GM10266 (cell line): ENCODE data around the gene FSTL3.

ENCODE experiments used
- DNase-seq: peaks from one replicate; pipeline ENCODE4 v3.0.0; 2012; ENCODE audit errors: extremely low spot score
- TF ChIP-seq, protein P1 (sequence below): IDR thresholded peaks from 2 replicates; pipeline ENCODE4 v1.5.1; 2012; ENCODE audit warnings: mild to moderate bottlenecking, low read depth; ENCODE audit not compliant: control insufficient read depth, insufficient read depth; ENCODE audit errors: missing control alignments

FSTL3 gene

DNA sequence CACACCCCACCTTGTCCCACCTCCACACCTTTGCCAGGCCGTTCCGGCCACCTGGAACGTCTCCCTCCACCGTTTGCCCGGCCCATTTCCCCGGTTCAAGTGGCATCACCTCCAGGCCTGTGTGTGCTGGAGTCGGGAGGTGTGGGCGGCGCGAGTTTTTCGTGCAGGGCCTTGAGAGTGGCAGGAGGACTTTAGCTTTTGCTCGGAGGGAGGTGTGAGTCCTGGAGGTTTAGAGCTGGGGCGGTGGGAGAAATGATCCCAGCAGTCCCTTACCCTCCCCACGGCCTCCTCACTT is 28.2 kb downstream of the FSTL3 start:
- TF ChIP-seq, protein P1, sequence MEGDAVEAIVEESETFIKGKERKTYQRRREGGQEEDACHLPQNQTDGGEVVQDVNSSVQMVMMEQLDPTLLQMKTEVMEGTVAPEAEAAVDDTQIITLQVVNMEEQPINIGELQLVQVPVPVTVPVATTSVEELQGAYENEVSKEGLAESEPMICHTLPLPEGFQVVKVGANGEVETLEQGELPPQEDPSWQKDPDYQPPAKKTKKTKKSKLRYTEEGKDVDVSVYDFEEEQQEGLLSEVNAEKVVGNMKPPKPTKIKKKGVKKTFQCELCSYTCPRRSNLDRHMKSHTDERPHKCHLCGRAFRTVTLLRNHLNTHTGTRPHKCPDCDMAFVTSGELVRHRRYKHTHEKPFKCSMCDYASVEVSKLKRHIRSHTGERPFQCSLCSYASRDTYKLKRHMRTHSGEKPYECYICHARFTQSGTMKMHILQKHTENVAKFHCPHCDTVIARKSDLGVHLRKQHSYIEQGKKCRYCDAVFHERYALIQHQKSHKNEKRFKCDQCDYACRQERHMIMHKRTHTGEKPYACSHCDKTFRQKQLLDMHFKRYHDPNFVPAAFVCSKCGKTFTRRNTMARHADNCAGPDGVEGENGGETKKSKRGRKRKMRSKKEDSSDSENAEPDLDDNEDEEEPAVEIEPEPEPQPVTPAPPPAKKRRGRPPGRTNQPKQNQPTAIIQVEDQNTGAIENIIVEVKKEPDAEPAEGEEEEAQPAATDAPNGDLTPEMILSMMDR = no peak
- DNase-seq = no peak

DNA sequence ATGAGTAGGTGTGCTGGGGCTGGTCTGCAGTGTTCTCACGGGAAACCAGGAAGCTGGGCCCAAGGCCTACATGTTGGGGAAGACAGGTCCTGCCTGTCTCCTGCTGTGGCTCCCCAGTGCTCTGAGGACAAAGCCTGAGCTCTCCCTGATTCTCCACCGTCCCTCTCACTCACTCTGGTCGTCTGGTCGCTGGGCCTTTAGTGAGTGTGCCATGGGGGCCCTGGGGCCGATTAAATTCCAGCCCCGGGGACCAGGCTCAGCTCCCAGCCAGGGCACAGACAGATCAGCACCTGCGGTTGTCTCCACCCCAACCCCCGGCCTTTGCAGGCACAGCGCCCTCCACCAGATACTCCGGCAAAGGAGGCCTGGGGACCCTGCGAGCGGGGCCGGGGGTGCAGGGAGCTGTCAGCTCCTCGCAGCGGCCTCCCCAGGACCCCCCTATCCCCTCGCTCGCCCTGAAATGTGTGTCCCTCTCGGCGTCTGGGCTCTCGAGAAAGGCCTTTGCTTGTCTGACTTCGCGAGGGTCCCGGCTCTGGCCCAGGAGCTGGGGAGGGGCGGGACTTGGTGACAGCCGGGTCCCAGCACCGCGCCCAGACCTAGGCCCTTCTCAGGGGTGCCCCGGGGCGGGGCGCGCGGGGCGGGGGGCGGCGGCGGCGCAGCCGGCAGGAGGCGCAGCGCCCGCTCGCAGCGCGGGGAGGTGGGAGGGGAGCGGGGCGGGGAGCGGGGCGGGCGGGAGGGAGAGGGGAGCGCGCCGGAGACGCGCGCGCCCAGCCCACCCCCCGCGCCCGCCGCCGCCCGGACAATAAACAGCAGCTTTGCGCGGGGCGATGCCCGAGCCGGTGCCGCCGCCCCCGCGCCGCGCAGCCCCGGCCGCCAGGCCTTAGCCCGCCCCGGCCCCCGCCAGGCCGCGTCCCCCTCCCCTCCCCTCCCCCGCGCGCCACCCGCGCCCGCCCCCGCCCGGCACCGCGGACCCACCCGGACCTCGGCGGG is 32.3 kb downstream of the FSTL3 start, which contains the start of gene PALM:
TSS of gene PALM (plus strand) at position 782 of the 990 bp plus-strand sequence. CDS start 212 bp downstream, outside the sequence.
- TF ChIP-seq, protein P1 = no peak
- DNase-seq = no peak

DNA sequence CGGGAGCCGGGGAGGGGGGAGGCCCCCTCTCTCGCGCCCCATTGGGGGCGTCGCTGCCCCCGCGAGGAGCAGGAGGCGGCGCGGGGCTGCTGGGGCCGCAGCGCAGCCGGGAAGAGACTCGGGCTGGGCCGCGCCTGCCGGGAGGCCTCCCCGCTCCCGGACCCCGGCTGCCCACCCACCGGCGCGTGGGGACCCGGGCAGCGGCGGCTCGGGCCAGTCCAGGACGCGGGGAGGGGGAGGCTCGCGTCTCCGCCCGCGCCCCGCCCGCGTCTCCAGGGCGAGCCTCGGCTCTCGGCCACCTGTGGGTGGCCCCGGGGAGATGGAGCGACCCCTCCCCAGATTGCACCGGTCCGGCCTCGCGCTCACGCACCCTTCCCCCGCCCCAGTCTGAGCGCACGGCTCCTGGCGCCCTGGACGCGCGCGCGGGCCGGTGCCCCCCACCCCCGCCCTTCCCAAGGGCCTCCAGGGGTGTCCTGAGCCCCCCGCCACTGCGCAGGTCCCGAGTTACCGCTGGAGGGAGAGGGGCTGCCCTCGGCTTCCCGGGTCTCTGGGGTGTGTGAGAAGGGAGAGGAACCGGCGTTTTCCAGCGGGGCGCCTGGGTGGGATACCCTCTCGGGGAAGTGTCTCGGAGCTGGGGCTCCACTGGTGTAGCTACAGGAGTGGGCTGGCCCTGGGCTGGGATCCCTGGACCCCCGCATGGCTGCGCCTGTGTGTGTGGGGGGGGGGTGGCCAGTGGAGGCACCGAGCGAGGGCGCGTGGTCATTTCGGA is 33.2 kb downstream of the FSTL3 start:
- DNase-seq = no peak
- TF ChIP-seq, protein P1 = no peak

DNA sequence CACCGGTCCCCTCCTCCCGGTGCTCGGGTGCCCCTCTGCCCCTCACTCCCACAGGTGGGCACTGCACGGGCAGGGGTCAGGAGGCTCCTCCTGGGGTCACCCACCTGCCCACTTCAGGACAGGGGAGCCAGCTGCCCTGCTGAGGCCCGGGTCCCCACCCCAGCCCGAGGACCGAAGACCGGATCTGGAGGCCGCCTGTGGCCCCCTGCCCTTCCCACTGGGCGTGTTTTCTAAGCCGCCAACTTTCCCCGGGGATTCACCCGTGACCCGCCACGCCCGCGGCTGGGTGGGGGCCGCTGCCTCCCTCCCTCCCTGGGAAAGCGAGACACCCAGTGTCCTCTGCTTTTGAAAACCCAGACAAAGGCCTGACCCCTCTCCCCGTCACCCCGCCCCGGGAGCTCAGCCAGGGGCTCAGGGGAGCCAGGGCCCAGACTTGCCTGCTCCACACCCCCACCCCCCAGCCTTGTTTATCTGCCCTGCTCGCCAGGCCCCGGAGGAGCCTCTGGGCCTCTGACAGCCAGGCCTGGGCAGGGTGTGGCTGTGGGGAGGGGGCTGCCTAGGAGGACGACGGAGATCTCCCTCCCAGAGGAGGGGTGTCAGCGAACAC is 33.9 kb downstream of the FSTL3 start:
- no peak for DNase-seq
- TF ChIP-seq, protein P1 = no peak

DNA sequence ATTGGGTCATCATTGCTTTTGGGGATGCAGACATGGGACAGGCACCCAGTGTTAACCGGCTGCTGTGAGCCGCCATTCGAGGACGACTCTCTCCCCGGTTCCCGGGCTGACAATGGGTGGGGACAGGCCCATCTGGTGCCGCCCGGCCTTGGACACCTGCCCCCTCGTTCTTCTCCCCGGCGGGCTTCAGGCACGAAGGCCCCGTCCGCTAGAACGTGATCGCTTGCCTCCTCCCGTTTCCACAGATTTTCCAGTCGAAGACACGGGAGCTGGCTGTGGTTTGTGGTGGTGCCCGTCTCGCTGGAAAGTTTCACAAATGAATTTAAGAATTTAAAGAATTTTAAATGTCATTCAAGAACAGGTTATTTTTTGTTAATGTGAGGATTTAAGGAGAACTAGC is 34.6 kb downstream of the FSTL3 start:
- no peak for DNase-seq
- TF ChIP-seq, protein P1 = no peak

DNA sequence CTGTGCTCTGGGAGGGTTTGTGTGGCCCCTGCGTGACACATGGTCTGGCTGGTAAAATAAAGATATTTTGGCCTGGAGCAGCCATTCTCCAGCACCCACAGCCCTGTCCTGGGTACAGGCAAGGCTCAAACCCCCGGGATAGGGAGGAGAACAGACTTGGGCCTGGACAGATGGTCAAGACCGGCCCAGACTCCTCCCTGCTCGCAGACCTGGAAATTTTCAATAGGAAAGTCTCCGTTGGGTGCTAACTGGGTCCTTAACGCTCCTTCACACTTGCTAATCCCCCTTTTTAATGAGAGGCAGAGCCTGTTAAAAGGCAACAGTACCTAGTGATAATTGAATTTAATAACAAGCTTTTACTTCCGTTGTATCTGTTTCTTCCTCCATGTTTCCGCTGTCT is 35.1 kb downstream of the FSTL3 start:
- TF ChIP-seq, protein P1 = no peak
- DNase-seq = no peak
